CD4-positive, alpha-beta T cell treated with Interleukin-6 at 100 ng/mL for 8 hours (primary cell): ENCODE results near the gene SGPP1.
"Not testable (repeated sequence)": the region's sequence is repeated elsewhere in the genome, so short reads cannot be mapped to it uniquely, and the experiment has no call there.

Experiments
- DNase-seq: peaks from one replicate; pipeline ENCODE4 v3.0.0-alpha.2; 2020; ENCODE audit warnings: mixed read lengths, low spot score

Gene SGPP1

GRCh38 chr14:63727736-63728728 is at the start of gene SGPP1:
SGPP1 (minus strand) TSS chr14:63728065; CDS start chr14:63727944, 121 bp downstream.
- peak; percentile 80 for DNase-seq

DNA sequence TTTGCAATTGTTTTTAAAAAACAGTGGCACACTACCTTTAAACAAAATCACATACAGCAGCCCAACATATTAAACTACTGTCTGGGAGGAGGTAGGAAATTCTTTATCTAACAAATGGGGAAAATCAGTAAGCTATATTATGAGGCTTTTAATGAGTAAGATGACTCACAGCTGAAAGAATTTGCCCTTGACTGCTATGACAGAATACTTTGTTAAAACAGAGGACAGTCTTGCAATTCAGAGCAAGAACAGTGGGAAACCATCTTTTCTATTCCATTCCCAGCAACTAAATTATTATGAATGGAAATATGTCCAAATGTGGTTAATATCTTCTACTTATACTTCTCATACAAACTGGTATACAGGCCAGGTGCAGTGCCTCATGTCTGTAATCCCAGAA is 49.2 kb upstream of the SGPP1 start:
- DNase-seq, result no peak

- DNase-seq, result no peak
These were observed 45.6 kb upstream of the SGPP1 start for GRCh38 chr14:63773504-63773903.

DNA sequence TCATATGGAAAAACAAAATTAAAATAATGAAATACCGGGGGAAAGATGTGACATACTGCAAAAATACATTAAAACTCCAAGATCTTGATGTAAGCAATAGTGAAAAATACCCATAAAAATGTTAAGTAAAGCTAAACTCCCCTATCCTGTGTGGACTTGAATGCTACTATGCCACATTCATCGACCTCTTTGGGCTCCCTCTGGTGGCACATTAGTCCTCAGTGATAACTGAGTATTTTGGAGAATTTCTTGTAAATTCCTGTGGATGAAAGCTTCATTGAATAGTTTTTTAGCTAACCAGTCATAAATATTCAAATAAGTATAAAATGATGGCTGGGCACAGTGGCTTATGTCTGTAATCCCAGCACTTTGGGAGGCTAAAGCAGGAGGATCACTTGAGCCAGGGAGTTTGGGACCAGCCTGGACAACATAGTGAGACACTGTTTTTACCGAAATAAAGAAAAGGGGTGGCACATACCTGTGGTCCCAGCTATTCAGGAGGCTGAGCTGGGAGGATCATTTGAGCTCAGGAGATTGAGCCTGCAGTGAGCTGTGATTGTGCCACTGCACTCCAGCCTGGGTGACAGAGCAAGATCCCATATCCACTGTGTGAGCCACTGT is 42.4 kb upstream of the SGPP1 start:
- DNase-seq, result peak; percentile 53

DNA sequence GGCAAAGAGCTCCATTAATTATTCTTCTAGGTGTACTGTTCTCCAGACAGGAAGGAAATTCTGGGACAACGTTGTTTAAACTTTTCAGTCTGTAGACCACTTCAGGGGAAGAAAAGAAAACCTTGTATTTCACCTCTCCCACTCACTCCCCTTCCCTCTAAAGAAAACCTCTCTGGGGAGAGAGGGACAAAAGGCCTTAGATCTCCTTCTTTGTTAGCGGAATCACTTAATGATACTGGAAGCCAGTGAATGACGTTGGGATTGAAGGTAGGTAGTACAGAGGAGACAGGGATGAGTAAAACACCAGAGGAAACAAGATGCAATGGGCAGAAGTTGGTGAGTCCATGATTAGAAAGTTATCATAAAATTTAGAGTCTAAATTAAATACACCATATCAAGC is 38.7 kb upstream of the SGPP1 start:
- DNase-seq, result no peak

GRCh38 chr14:63764620-63765139 is 36.8 kb upstream of the SGPP1 start:
- no peak for DNase-seq

- DNase-seq, result no peak
These were observed 36.2 kb upstream of the SGPP1 start for GRCh38 chr14:63764103-63764502.

- no peak for DNase-seq
These were observed 33.7 kb upstream of the SGPP1 start for GRCh38 chr14:63761351-63762117.

GRCh38 chr14:63760014-63760413 is 32.1 kb upstream of the SGPP1 start:
- DNase-seq, result no peak

DNA sequence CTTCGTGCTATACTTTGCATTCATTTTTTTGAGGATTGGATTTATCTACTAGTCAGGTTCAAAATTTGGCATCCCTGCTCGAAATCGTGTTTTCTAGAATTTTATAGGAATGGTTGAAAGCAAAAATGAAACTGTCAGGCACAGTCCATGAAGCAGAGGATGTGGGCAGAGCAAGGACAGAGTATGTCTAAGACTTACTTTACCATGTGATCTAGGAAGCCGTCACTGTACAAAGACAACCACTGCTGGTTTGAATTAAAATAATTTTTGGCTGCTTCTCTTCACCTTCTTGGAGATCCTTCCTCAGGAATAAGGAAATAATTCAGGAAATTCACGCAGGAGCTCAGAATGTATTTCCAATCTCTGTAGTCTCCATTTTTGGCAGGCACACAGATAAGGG is 31.6 kb upstream of the SGPP1 start:
- DNase-seq, result peak; percentile 55

GRCh38 chr14:63757211-63757610 is 29.3 kb upstream of the SGPP1 start:
- DNase-seq, result no peak

DNA sequence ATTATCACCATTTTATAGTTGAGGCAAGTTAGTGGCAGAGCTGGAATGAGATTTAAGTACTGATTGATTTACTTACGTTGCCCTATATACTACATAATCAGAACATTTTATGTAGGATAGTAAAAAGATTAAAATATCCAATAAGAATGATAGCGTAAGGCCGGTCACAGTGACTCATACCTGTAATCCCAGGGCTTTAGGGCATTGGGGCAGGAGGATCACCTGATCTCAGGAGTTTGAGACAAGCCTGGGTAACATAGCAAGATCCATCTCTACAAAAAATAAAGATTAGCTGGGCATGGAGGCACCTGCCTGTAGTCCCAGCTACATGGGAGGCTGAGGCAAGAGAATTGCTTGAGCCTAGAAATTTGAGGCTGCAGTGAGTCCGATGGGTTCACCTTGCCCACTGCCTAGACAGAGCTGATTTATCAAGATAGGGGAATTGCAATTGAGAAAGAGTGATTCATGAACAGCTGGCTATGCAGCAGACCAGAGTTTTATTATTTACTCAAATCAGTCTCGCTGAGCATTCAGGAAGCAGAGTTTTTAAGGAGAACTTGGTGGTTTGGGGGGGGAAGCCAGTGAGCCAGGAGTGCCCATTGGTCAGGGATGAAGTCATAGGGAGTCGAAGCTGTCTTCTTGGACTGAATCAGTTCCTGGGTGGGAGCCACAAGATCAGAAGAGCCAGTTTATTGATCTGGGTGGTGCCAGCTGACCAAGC is 24.7 kb upstream of the SGPP1 start:
- no peak for DNase-seq

- not testable (repeated sequence) for DNase-seq
These were observed 23.2 kb upstream of the SGPP1 start for GRCh38 chr14:63751076-63751475.

- no peak for DNase-seq
These were observed 20.0 kb upstream of the SGPP1 start for GRCh38 chr14:63747846-63748245.

DNA sequence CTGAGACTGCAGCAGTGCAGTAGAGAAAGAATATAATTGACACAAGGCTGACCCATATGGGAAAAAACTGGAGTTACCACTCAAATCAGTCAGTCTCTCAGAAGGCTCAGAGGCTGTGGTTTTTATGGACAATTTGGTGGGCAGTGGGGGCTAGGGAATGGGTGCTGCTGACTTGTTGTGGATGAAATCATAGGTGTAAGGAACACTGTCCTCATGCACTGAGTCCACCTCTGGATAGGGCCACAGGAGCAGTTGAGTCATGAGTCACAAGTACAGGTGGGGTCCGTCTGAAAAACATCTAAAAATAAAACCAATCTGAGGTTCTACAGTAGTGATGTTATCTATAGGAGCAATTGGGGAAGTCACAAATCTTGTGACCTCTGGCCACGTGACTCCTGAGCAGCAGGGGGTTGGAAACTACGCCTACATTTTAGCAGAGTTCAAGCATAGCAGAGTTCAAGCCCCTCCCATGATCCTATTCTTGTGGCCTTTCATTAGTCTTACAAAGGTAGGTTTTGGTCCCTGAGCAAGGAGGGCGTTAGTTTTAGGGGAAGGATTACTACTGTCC is 18.1 kb upstream of the SGPP1 start:
- peak; percentile 2 for DNase-seq

DNA sequence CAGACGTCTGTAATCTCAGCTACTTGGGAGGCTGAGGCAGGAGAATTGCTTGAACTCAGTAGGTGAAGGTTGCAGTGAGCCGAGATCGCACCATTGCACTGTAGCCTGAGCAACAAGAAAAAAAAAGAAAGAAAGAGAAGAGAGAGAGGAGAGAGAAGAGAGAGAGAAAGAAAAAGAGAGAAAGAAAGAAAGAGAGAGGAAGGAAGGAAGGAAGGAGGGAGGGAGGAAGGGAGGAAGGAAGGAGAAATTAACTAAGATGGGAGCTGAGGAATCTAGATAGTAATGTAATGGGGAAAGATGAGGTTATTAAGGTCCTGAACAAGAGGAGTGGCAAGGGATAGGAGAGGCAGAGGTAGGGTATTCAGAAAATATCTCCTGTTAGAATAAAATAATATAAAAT is 17.4 kb upstream of the SGPP1 start:
- no peak for DNase-seq

DNA sequence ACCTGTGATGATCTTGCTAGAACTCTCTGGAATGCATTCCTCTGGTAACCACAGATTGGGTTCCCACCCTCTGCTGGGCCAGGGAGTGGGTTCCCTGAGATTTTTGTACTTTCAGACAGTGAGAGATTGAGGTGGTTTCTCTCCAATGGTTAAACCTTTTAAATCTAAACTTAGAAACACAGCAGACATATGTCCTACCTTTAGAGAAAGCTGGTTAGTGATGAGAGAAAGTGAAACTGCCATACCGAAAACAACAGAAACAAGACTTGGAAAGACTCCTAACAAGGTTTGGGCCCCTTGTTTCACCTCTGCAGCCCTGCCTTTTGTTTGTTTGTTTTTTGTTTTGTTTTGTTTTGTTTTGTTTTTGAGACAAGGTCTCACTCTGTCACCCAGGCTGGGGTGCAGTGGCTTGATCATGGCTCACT is 9.7 kb upstream of the SGPP1 start:
- no peak for DNase-seq

GRCh38 chr14:63735720-63736119 is 7.9 kb upstream of the SGPP1 start:
- no peak for DNase-seq

DNA sequence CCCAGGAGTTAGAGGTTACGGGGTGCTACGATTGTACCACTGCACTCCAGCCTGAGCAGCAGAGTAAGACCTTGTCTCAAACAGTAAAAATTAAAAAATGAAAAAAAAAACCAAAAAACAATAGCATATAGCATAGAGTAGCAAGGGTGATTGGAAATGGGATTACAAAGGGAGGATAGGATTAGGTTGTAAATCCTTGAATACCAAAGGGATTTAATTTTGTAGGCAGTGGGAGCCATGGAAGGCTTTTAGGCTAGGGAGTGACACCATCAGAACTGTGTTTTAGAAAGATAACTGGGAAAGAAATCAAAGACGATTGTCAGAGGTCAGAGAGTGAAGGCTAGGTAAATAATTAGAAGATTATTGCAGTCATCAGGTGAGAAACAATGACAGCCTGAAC is 2.8 kb upstream of the SGPP1 start:
- DNase-seq, result no peak

DNA sequence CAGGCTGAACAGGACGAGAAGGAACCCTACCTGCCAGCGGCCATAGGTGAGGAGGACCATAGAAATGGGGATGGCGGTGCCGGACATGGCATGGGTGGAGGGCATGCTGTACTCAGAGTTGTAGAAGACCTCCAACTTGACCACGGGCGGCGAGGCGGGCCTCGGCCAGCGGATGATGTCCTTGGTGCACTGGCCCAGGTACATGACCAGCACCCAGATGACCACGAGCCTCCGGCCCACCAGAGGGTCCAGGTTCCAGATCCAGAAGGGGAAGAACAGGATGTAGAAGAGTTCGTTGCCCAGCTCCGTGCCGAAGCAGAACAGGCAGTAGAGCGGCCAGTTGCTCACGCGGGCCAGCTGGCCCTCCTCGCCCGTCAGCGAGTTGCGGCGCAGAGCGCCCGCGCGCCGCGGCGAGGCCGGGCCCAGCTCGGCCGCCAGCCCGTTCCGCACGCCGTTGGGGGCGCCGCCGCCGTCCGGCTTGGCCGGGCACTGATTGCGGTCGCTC is 582 bp downstream of the SGPP1 start:
- no peak for DNase-seq

DNA sequence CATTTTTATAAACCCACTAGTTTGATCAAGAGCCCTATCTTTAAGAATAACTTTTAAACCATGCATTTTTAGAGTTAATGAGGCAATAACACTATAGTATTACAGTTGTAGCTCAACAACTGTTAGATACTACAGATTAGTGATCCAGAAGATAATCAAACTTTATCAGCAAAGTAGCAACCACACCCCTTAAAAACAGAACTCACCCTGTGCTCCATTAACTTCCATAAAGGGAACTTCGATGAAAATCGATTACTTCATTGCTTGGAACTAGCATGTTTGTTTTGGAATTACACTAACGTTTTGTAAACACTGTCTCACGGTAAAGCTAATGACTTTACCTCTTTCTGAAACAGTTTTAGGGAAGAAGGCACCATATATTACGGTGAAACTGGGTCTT is 1.4 kb downstream of the SGPP1 start:
- DNase-seq, result no peak
